ENCODE measurements around the gene SIL1. TPM values are rescaled to one million over a fixed set of nuclear protein-coding genes. Genes with fewer than 3 reads are reported as not detected.

Gene SIL1
- polyA plus RNA-seq, 3 donors: 25.4 to 35.1 (median 27.9) TPM

- Mint-ChIP-seq H3K4me3 (no peak overlapping the region), H3K36me3 (peaks cover 11 to 17% of the 10 kb centered on the region in 2 donors)
- H4K20me1 ChIP-seq (ENCODE audit: insufficient read depth, low read length): peaks cover 13% of the 10 kb centered on the region
These were observed 46.3 kb downstream of the SIL1 start for GRCh38 chr5:139151902-139152301.

GRCh38 chr5:139150367-139150999 is 47.7 kb downstream of the SIL1 start:
- H3K9me3 ChIP-seq (replicated peaks in 1 of 2; ENCODE audit: control insufficient read depth in 1 of 2, insufficient read depth in 1 of 2, low read length in 2 of 2): no peaks in the 10 kb centered on the region
- peak overlapping the region; percentile 36 to 74 for H3K27ac ChIP-seq (ENCODE audit: low read depth in 1 of 2, low read length in 2 of 2)
- intact Hi-C loops (cut with micrococcal nuclease): no loop called here
- H3K4me2 ChIP-seq (replicated peaks; ENCODE audit: extremely low read depth, low read length, poor library complexity, severe bottlenecking): peak overlapping the region; percentile 60
- TF ChIP-seq CTCF (IDR thresholded peaks at IDR 0.05): no peak
- H3K27me3 ChIP-seq (ENCODE audit: control insufficient read depth in 2 of 2, insufficient read depth in 2 of 2, low read length in 2 of 2): no peaks in the 10 kb centered on the region
- Mint-ChIP-seq H3K27me3 (ENCODE audit: low read depth in 3 of 3) (peaks cover 0 to 3% (median 2%) of the 10 kb centered on the region in 3 donors), H3K9me3 (no peaks in the 10 kb centered on the region), H3K4me3 (peak overlapping the region; percentile 70 to 91), H3K4me1 (peaks cover 40% of the 10 kb centered on the region), H3K27ac (peak overlapping the region; percentile 87 to 98 (median 91)), H3K36me3 (peaks cover 9 to 11% of the 10 kb centered on the region in 2 donors)
- H3K4me1 ChIP-seq (ENCODE audit: control insufficient read depth in 1 of 2, insufficient read depth in 2 of 2, low read length in 2 of 2): peaks cover 28 to 35% of the 10 kb centered on the region in 2 donors
- 56% methylated on average over 8 of the region's 9 CpGs for WGBS (ENCODE audit: insufficient coverage)
- peak overlapping the region in 1 of 3 experiments; percentile 28 for H3K4me3 ChIP-seq (replicated peaks in 1 of 3; ENCODE audit: low read depth in 2 of 3, low read length in 3 of 3)
- DNase-seq: peak in 2 of 3 donors; percentile 23 to 41
- peaks cover 13% of the 10 kb centered on the region for H4K20me1 ChIP-seq (ENCODE audit: insufficient read depth, low read length)
- H3K79me2 ChIP-seq (ENCODE audit: insufficient read depth, low read length): peaks cover 20% of the 10 kb centered on the region
- H3K36me3 ChIP-seq (replicated peaks in 1 of 2; ENCODE audit: control insufficient read depth in 1 of 2, insufficient read depth in 2 of 2, low read length in 2 of 2): no peaks in the 10 kb centered on the region
- H2AFZ ChIP-seq (ENCODE audit: insufficient read depth, low read depth, low read length, poor library complexity, severe bottlenecking): peak overlapping the region; percentile 13
- no peak overlapping the region for H3K9ac ChIP-seq (ENCODE audit: insufficient read depth, low read length, poor library complexity, severe bottlenecking)

More at GRCh38 chr5:139151902-139152301, 46.3 kb downstream of the SIL1 start:
- intact Hi-C loops (cut with micrococcal nuclease): no loop called here
- H2AFZ ChIP-seq (ENCODE audit: insufficient read depth, low read depth, low read length, poor library complexity, severe bottlenecking): no peak overlapping the region
- no peaks in the 10 kb centered on the region for H3K27me3 ChIP-seq (ENCODE audit: control insufficient read depth in 2 of 2, insufficient read depth in 2 of 2, low read length in 2 of 2)
- peaks cover 0 to 3% (median 2%) of the 10 kb centered on the region in 3 donors for H3K27me3 Mint-ChIP-seq (ENCODE audit: low read depth in 3 of 3)
- no peak overlapping the region for H3K27ac ChIP-seq (ENCODE audit: low read depth in 1 of 2, low read length in 2 of 2)
- H3K79me2 ChIP-seq (ENCODE audit: insufficient read depth, low read length): peaks cover 20% of the 10 kb centered on the region
- H3K9ac ChIP-seq (ENCODE audit: insufficient read depth, low read length, poor library complexity, severe bottlenecking): no peak overlapping the region
- H3K27ac Mint-ChIP-seq: no peak overlapping the region
- WGBS (ENCODE audit: insufficient coverage): 90% methylated on average over 4 of the region's 7 CpGs
- H3K4me2 ChIP-seq (replicated peaks; ENCODE audit: extremely low read depth, low read length, poor library complexity, severe bottlenecking): no peak overlapping the region
- H3K36me3 ChIP-seq (replicated peaks in 1 of 2; ENCODE audit: control insufficient read depth in 1 of 2, insufficient read depth in 2 of 2, low read length in 2 of 2): no peaks in the 10 kb centered on the region
- TF ChIP-seq CTCF (IDR thresholded peaks at IDR 0.05): no peak
- no peak for DNase-seq
- no peak overlapping the region for H3K4me3 ChIP-seq (replicated peaks in 1 of 3; ENCODE audit: low read depth in 2 of 3, low read length in 3 of 3)
- H3K4me1 Mint-ChIP-seq: peaks cover 40% of the 10 kb centered on the region
- peaks cover 28 to 35% of the 10 kb centered on the region in 2 donors for H3K4me1 ChIP-seq (ENCODE audit: control insufficient read depth in 1 of 2, insufficient read depth in 2 of 2, low read length in 2 of 2)
- H3K9me3 ChIP-seq (replicated peaks in 1 of 2; ENCODE audit: control insufficient read depth in 1 of 2, insufficient read depth in 1 of 2, low read length in 2 of 2): no peaks in the 10 kb centered on the region
- H3K9me3 Mint-ChIP-seq: peaks cover 0 to 3% (median 0%) of the 10 kb centered on the region in 7 donors

Measured in CD14-positive monocyte (primary cell).